Pulmonary artery endothelial cell (primary cell): ENCODE measurements around the gene LRMDA. TPM values are rescaled to one million over a fixed set of nuclear protein-coding genes. Genes with fewer than 3 reads are reported as not detected.

Source experiments
- DNase-seq: peaks from one replicate; pipeline ENCODE4 v3.0.0-alpha.2; 2011; ENCODE audit warnings: low read depth, low spot score
- total RNA-seq: library from RNA; depleted of rRNA; stranded (reverse); fragments of >200 nt; gene quantifications from 2 replicates; pipeline ENCODE4 v1.2.3, GENCODE V29; 2014

LRMDA gene
- total RNA-seq, 1 donor from 2014 or later, result 14.6 TPM

GRCh38 chr10:76408646-76409045 is 977.2 kb downstream of the LRMDA start:
- DNase-seq, result no peak

GRCh38 chr10:76411729-76412435 is 980.5 kb downstream of the LRMDA start:
- no peak for DNase-seq

GRCh38 chr10:76415554-76415953 is 984.1 kb downstream of the LRMDA start:
- no peak for DNase-seq

- DNase-seq, result no peak
These were observed 985.2 kb downstream of the LRMDA start for GRCh38 chr10:76416642-76417041.

GRCh38 chr10:76420725-76421124 is 989.3 kb downstream of the LRMDA start:
- no peak for DNase-seq

- DNase-seq, result no peak
These were observed 991.3 kb downstream of the LRMDA start for GRCh38 chr10:76422769-76423168.

- DNase-seq, result no peak
These were observed 997.3 kb downstream of the LRMDA start for GRCh38 chr10:76428551-76429367.

GRCh38 chr10:76429368-76430060 is 998.1 kb downstream of the LRMDA start:
- no peak for DNase-seq

GRCh38 chr10:76430061-76430645 is 998.7 kb downstream of the LRMDA start:
- no peak for DNase-seq

- no peak for DNase-seq
These were observed 1000.9 kb downstream of the LRMDA start for GRCh38 chr10:76432016-76433012.

GRCh38 chr10:76433161-76434005 is 1002.0 kb downstream of the LRMDA start:
- no peak for DNase-seq

GRCh38 chr10:76435157-76435556 is 1003.7 kb downstream of the LRMDA start:
- DNase-seq, result no peak

- no peak for DNase-seq
These were observed 1005.0 kb downstream of the LRMDA start for GRCh38 chr10:76436401-76436811.

- DNase-seq, result no peak
These were observed 1005.6 kb downstream of the LRMDA start for GRCh38 chr10:76436981-76437380.

- no peak for DNase-seq
These were observed 1009.0 kb downstream of the LRMDA start for GRCh38 chr10:76440426-76440825.

- DNase-seq, result no peak
These were observed 1010.7 kb downstream of the LRMDA start for GRCh38 chr10:76442113-76442512.

GRCh38 chr10:76444034-76444800 is 1012.8 kb downstream of the LRMDA start:
- no peak for DNase-seq

- DNase-seq, result no peak
These were observed 1016.2 kb downstream of the LRMDA start for GRCh38 chr10:76447578-76447977.

GRCh38 chr10:76451911-76452310 is 1020.5 kb downstream of the LRMDA start:
- DNase-seq, result no peak
